H4 (cell line): ENCODE measurements around the gene SGSM1. TPM values are rescaled to one million over a fixed set of nuclear protein-coding genes. Genes with fewer than 3 reads are reported as not detected.

ENCODE experiments used
- DNase-seq: peaks from one replicate; pipeline ENCODE4 v3.0.0-alpha.2; 2015; ENCODE audit warnings: low spot score
- total RNA-seq: library from RNA; depleted of rRNA; stranded (reverse); fragments of >200 nt; shearing (Covaris generic); gene quantifications from 2 replicates; pipeline ENCODE4 v1.2.3, GENCODE V29; 2014; rRNA removed

The SGSM1 gene, protein sequence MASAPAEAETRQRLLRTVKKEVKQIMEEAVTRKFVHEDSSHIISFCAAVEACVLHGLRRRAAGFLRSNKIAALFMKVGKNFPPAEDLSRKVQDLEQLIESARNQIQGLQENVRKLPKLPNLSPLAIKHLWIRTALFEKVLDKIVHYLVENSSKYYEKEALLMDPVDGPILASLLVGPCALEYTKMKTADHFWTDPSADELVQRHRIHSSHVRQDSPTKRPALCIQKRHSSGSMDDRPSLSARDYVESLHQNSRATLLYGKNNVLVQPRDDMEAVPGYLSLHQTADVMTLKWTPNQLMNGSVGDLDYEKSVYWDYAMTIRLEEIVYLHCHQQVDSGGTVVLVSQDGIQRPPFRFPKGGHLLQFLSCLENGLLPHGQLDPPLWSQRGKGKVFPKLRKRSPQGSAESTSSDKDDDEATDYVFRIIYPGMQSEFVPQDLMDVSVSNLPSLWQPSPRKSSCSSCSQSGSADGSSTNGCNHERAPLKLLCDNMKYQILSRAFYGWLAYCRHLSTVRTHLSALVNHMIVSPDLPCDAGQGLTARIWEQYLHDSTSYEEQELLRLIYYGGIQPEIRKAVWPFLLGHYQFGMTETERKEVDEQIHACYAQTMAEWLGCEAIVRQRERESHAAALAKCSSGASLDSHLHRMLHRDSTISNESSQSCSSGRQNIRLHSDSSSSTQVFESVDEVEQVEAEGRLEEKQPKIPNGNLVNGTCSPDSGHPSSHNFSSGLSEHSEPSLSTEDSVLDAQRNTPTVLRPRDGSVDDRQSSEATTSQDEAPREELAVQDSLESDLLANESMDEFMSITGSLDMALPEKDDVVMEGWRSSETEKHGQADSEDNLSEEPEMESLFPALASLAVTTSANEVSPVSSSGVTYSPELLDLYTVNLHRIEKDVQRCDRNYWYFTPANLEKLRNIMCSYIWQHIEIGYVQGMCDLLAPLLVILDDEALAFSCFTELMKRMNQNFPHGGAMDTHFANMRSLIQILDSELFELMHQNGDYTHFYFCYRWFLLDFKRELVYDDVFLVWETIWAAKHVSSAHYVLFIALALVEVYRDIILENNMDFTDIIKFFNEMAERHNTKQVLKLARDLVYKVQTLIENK
- total RNA-seq, result 0.23 TPM in 1 of 2 replicates, not detected in the other

DNA sequence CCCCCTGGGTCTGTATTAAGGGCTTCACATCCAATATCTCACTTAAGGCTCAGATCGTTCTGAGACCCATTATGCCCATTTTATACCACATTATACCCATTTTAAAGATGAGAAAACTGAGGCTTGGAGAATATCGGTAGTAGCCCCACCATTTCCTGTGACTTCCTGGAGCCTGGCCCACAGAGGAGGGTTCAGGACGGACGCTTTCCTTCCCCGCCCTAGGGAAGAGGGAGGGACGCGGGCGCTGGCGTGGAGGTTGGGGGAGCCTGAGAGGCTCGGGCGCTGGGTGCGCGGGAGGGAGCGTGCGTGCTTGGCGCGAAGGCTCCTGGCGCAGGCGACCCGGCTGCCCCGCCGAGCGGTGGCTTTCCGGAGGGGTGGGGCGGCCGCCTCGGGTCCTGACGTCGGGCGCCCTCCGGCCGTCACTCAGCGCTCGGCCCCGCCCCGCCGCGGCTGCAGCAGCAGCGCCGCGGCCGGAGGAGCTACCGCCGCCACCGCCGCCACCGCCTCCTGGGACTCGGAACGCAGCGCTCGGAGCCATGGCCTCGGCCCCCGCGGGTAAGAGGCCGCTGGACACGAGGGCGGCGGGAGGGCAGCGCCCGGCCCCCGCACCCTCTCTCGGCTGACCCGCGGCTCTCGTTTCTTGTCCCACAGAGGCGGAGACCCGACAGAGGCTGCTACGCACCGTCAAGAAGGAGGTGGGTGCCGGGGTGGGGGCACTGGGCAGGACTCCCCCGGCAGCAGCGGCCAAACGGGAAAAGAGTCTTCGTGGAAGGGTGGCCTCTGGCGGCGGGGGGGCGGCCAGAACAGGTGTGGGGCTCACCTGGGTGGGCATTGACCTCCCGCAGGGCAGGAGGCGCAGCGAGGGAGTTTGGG, at the start of gene SGSM1:
Gene SGSM1 (plus strand): TSS at position 422 of the 873 bp plus-strand sequence. CDS start 115 bp downstream, at position 537.
- peak; percentile 46 for DNase-seq

DNA sequence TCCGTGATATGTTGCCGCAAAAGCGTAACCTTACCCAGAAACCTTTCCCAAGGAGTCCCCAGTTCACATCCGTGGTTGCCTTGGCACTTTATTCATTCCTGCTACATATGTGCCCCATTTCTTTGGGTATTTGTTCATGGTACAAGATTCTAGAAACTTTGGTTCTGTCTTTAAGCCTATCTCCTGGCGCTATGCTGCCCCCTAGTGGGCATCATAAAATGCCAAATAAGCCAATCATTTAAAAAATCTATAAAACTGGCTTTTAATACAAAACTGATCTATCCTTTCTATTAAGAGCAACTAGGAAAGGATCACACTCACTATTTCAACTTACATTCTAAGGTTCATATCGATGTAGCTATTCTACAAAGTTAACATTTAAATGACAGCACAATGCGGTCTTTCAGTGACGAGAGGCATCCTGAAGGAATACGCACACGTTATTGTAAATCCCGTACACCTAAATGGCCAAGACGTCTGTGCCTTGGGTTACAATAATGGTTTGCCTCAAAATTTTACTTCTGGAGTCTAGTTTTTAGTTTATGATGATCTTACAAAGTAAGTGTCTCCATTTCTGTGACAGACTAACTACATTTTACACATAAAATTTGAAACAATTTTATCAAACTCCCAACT, 47.7 kb upstream of the SGSM1 start:
- peak; percentile 12 for DNase-seq

DNA sequence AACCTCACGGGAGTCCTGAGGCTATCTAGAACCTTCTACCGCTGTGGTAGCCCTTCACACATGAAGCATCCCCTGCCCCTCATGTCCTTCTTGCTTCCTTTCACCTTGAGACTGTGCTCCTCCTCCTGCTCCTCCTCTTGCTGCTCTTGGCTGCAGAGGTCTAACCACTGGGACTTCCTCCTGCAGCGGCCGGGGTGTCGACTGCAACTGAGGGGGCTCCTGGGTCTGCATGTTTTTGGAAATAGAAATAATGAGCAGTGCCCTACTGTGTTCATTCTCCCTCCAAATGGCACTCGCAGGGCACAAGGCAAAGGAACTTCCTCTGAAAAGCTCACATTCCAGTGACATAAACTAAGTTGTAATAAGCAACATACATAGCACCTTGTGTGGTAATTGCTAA, 46.2 kb upstream of the SGSM1 start:
- DNase-seq, result no peak

DNA sequence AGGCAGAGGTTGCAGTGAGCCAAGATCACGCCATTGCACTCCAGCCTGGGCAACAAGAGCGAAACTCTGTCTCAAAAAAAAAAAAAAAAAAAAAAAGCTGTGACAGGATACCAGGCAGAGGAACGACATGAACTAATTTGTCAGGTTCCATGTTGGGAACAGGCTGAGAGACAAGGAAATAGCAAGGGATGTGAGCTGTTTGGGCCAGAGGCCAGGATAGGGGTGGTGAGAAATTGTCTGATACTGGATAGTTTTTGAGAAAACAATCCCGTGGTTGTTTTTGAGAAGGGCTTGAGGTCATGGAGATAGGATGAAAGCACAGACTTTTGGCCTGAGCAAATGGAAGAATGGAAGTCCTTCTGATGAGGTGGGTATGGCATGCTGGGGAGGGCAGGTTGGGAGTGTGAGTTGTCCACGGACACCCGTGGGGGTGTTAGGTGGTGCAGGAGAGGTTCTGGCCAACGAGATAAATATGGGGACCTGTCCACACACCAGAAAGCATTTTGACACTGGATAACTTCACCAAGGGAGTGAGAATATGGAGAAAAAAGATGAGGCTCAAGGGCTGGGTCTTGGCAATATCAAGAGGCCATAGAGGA, 45.2 kb upstream of the SGSM1 start:
- no peak for DNase-seq

DNA sequence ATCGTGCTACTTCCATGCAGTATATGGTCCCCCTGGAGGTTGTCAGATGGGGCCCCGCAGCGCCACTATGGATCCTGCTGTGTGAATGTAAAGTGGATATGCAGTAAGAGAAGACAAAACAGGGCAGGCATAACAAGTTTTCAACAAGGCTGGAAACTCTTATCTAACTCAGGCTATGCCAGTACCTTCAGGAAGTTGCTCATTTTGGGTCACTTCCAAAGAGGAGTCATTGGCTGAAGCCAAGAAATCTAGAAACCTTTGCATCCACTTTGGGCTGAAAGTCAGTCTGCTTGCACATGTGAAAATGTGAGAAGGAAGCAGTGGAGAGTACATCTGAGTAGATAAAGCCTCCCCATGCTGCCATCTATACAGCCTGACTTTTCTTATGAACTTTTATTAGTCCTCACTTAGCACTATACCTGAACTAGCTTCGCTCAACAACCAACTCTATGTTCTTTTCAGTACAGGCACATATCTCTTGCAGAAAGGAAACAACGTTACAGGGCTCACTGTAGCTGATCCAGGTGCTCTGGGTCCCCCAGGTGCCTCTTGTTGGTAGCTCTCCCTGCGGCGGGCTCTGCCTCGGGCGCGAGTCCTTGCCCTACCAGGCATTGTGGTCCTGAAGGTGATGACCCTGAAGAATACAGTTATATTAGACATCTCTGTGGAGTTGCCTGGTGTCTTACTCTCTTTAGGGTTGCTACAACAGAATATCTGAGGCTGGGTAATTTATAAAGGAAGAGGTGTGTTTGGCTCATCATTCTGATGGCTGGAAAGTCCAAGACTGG, 43.9 kb upstream of the SGSM1 start:
- DNase-seq, result no peak

DNA sequence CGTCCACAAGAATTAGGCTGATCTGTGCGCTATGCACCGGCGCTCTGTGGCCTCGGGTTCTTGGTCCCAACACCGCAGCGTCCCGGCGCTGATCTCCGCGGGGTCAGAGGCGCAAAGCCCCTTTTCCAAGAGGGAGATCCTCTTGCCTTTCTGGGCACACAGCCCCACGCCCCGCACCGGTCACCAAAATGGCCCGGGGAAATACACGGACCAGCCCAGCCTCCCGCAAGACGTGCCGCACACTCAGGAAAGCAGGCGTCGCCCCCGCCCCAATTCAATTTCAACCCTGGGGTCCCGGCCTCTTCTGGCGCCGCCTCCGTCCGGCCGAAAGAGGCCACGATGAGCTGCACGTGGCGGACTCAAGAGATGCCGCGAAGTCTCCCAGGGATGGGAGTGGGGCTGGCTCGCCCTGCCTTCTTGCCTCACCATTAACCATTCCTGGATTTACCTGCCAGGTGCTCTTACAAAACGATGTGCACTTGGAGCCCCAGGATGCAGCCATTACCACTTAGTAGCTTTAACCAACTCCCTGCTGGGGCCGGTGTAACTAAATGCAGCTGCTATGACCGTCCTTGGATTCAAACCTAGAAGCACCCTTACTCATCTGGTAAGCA, 42.0 kb upstream of the SGSM1 start:
- DNase-seq, result no peak

DNA sequence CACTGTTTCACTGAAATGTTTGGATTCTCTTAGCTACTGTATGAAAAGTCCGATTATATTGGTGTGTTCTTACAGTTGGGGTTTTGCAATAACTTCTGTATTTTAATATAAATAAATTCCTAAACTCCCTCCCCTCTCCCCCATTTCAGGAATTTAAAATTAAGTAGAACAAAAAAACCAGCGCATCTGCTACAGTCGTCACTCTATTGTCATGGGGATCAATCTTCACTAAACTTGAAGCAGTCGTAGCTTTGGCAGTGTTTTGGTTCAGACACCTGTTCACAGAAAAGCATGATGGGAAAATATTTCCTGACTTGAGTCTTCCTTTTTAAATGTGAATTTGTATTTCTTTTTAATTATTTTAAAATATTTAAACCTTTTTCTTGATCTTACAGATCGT, 40.8 kb upstream of the SGSM1 start:
- no peak for DNase-seq

DNA sequence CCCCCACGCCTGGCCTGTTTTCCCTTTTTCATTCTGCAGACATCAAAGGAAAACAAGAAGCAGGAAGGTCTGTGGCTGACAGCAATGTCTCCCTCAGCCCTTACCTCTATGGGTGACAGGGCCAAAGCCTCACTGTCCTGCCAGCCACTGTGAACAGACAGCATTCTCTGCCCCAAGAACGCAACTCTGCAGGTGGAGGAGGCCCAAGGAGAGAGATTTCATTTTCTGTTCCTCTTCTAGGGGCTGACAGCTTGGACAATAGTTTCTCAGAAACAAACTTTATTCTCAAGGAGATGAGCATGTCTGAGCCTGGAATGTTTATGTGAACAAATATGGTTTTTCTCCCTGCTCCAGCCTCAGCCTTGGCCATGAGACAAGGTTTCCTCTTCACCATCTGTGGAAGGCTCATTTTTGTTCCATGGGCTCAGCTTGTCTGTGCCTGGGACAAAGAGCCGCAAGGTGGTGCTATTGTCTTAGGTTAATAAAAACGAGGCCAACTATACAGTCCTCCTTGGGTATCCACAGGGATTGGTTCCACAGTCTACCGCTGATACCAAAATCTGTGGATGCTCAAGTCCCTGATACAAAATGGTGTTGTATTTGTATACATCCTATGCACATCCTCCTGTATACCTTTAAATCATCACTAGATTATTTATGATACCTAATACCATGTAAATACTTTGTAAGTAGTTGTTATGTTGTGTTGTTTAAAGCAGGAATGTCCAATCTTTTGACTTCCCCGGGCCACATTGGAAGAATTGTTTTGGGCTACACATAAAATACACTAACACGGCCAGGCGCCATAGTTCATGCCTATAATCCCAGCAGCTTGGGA, 37.3 kb upstream of the SGSM1 start:
- peak; percentile 31 for DNase-seq

DNA sequence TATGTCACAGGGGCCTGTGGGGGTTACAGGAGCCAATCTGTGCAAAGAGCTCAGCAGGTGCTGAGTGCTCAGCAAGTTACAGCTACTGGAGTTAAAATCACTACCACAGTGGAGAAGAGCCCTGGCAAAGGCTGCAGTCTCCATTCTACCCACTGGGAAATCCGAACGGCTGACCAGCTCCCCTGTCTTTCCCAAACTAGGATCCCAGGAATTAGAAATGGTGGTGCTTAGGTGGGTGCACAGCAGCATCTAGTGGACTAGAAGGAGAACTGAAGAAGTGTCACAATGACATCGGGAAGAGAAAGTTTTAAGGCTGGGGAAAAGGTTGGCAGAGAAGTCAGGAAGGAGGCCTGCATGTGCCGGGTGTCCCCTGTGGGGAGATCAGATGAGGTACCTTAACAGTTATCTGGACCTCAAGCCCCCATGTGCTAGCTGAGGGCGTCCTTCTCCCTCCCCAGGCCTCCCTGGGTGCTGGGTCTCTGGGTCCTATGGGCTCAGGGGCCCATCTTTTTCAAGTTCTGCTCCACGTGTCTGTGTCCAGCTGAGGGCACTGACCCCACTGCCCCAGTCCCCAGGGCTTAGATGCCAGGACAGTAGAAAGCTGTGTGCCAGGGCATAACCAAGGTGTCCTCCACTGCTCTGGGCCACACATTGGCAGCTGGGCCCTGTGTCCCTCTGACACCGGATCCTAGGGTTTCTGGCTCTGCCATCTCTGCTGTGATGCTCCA, 33.4 kb upstream of the SGSM1 start:
- DNase-seq, result peak; percentile 51

DNA sequence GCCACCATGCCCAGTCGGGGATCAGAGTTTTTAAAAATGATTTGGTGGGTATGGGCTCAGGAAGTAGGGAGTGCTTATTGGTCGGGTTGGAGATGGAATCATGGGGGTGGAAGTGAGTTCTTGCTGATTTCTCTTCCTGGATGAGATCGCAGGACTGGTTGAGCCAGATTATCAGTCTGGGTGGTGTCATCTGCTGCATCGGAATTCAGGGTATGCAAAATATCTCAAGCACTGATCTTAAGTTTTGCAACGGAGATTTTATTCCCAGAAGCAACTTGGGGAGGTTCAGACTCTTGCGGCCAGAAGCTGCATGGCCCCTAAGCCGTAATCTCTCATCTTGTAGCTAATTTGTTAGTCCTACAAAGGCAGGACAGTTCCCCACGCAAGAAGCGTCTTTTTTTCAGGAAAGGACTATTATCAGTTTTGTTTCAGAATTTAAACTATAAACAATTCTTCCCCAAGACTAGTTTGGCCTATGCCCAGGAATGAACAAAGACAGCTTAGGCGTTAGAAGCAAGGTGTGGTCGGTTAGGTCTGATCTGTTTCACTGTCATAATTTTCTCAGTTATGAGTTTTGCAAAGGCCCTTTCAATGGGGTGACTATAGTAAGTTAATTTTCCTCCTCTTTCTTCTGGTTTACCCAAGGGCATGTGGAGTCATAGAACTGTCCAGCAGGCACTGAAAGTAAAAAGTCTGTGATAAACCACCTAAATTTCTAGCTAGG, 30.1 kb upstream of the SGSM1 start:
- DNase-seq, result no peak

DNA sequence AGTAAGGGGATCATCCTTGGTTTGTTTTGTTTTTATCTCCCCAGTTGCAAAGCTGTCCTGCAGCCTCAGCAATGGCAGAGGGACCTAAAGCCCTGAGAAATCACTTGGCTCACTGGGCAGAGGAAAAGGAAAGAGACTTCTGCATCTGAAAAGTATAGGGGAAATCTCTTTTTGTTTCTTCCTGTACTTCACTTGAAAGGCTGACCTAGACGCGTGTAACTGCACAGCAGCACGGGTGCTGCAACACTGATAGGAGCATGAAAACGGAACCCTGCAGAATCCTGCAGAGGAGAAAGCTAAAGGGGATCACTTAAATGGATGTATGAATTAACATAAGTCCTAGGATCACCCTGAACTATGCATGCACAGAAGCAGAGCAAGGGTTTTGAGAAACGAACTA, 29.5 kb upstream of the SGSM1 start:
- no peak for DNase-seq

DNA sequence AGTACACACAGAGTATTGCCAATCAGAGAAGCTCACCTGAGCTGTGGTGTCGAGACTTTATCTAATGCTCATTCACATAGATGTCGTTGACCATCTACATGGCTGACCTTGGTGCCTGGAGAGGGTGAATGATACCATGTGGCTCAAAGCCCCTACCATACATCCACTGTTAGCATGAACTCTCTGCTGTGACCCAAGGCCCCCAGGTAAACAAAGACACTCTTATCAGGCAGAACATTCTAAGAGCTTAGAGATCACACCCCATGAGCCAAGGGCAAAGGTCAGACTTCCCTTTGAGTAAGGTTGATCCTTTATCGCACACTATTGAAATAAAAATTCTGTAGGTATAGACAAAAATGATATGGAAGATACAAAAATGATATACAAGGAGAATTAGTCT, 16.5 kb upstream of the SGSM1 start:
- no peak for DNase-seq

DNA sequence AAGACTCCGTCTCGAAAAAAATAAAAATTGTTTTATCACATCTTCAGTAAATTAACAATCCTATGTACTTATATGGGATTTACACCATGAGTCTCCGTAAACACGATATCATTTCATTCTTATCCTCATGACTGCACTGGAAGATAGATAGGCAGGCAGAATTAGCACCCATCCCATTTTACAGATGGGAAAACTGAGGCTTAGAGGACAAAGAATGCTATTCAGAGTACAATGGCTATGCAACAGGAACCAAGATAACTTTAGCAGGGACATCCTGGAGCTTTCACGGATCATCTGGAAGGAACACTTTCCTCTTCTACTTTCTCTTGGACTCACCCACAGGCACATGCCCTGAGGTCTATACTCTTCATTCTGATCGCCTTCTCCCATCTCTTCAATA, 14.6 kb upstream of the SGSM1 start:
- DNase-seq, result no peak

DNA sequence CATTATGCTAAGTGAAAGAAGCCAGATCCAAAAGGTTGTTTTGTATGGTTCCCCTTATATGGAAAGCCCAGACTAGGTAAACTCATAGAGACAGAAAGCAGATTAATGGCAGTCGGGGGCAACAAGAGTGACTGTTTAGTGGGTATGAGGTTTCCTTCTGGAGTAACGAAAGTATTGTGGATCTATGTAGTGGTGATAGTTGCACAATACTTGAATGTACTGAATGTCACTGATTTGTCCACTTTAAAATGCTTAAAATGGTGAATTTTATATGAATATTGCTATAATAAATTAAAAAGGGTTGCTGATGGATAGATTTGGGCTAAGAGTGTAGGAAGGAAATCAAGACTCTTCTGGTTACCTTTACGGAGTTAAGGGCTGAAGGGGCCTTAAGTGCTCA, 10.0 kb upstream of the SGSM1 start:
- DNase-seq, result no peak

DNA sequence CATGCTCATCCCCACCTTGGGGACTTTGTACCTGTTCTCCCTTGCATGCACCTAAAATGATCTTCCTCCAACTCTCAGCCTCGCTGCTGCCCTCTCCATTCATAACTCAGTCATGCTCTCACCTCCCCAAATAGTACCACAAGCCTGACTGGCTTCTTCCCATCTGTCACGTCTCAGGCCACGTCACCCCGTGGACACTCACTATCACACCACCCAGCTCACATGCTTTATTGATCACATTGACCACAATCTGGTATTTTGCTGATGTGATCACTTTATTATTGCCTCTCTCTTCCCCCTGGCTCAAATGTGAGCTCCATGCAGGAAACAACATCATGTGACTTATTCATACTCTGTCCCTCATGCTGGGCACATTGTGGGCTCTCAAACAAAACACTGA, 9.2 kb upstream of the SGSM1 start:
- DNase-seq, result no peak

DNA sequence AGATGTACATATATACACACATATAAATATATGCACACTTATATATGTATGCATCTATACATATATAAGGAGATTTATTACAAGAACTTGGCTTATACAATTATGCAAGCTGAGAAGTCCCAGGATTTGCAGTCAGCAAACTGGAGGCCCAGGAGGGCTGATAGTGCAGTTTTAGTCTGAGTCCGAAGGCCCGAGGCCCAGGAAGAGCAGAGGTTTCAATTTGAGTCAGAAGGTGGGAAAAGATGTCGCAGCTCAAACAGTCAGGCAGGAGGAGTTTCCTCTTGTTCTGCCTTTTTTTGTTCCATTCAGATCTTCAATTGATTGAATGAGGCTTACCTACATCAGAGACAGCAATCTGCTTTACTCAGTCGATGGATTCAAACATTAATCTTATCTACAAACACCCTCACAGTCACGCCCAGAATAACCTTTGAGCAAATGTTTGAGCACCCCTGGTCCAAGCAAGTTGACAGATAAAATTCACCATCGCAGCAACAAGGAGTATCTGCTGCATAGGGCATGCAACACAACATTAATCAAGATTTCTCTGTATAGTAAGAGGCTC, 4.0 kb upstream of the SGSM1 start:
- no peak for DNase-seq
